HepG2 (cell line): Measurements from ENCODE around the gene ZNF763. TPM values are rescaled to one million over a fixed set of nuclear protein-coding genes. Genes with fewer than 3 reads are reported as not detected.

Experiments
- CENPT ChIP-seq: sonication (generic); formaldehyde crosslinking; IDR thresholded peaks from 2 replicates; pipeline ENCODE4 v1.8.0; 2022; ENCODE audit warnings: low read depth, mild to moderate bottlenecking, moderate library complexity, missing genetic modification reagents
- DMAP1 ChIP-seq: IDR thresholded peaks from 2 replicates; pipeline ENCODE4 v1.6.1; 2016
- HCFC1 ChIP-seq: fragments of 150-350 bp; IDR thresholded peaks from 2 replicates; pipeline ENCODE4 v1.6.1; 2014; ENCODE audit warnings: low read depth, low read length
- IRX3 ChIP-seq: sonication (generic); formaldehyde crosslinking; IDR thresholded peaks from 2 replicates; pipeline ENCODE4 v1.8.1; 2023; ENCODE audit warnings: mild to moderate bottlenecking, low read depth, missing genetic modification reagents, borderline replicate concordance
- POLR2G ChIP-seq: fragments of 200-400 bp; formaldehyde crosslinking; IDR thresholded peaks from 2 replicates; pipeline ENCODE4 v1.6.1; 2018; ENCODE audit warnings: mild to moderate bottlenecking, low read depth, low read length, moderate library complexity
- RARA ChIP-seq: IDR thresholded peaks from 2 replicates; pipeline ENCODE4 v1.6.1; 2016; ENCODE audit warnings: missing genetic modification reagents, missing compliant biosample characterization
- SNRNP70 ChIP-seq: fragments of 200-400 bp; formaldehyde crosslinking; IDR thresholded peaks from 2 replicates; pipeline ENCODE4 v1.6.1; 2017; ENCODE audit warnings: mild to moderate bottlenecking, low read depth, low read length, moderate library complexity
- SRF ChIP-seq: IDR thresholded peaks from 2 replicates; pipeline ENCODE4 v1.6.1; 2011; ENCODE audit warnings: mild to moderate bottlenecking, low read depth, low read length, moderate library complexity
- TEAD2 ChIP-seq: sonication (generic); formaldehyde crosslinking; IDR thresholded peaks from 2 replicates; pipeline ENCODE4 v1.9.0; 2021; ENCODE audit warnings: missing genetic modification reagents
- TOPORS ChIP-seq: sonication (generic); formaldehyde crosslinking; IDR thresholded peaks from 2 replicates; pipeline ENCODE4 v1.8.0; 2023; ENCODE audit warnings: mild to moderate bottlenecking, missing genetic modification reagents
- ZNF205 ChIP-seq: IDR thresholded peaks from 2 replicates; pipeline ENCODE4 v1.6.1; 2018; ENCODE audit warnings: missing biosample characterization, missing genetic modification reagents
- ZNF616 ChIP-seq: sonication (generic); formaldehyde crosslinking; IDR thresholded peaks from 2 replicates; pipeline ENCODE4 v1.5.0; 2020; ENCODE audit warnings: low read depth, mild to moderate bottlenecking, missing genetic modification reagents
- polyA plus RNA-seq, 8 experiments: library from polyadenylated mRNA; depleted of rRNA in 3 of 8; stranded (reverse) in 7 of 8; unstranded in 1 of 8; fragments of >200 nt; fragmentation: Illumina TruSeq in 4 of 8; extraction: Trizol in 4 of 8; gene quantifications; 2 replicates each; pipeline versions ENCODE4 v1.2.1 to v1.2.3, GENCODE V29; 2011 to 2016; ENCODE audit warnings: low read depth in 4 of 8, missing spikeins in 1 of 8, mixed read lengths in 1 of 8; ENCODE audit not compliant: insufficient read depth in 1 of 8
- total RNA-seq, 5 experiments: library from RNA; depleted of rRNA; stranded (reverse); fragments of >200 nt; fragmentation: Illumina TruSeq; extraction: Trizol; gene quantifications; 2 replicates each; pipeline ENCODE4 v1.2.3, GENCODE V29; 2016; ENCODE audit warnings: low read depth in 1 of 5
- TF ChIP-seq, protein P1 (sequence below): sonication (generic); formaldehyde crosslinking; IDR thresholded peaks from 2 replicates; pipeline ENCODE4 v1.5.1; 2020; ENCODE audit warnings: mild to moderate bottlenecking, missing genetic modification reagents, borderline replicate concordance
- TF ChIP-seq, protein P2 (sequence below): sonication (generic); formaldehyde crosslinking; IDR thresholded peaks from 2 replicates; pipeline ENCODE4 v1.8.0; 2022; ENCODE audit warnings: low read depth, missing genetic modification reagents
- TF ChIP-seq, protein P3 (sequence below): sonication (generic); formaldehyde crosslinking; conservative IDR thresholded peaks from 2 replicates; pipeline ENCODE4 v1.4.0; 2020; ENCODE audit warnings: missing genetic modification reagents

ZNF763 gene
- total and polyA plus RNA-seq, 2 of the 13 experiments (the other 11 are each of a cell fraction or from before 2014, with no cell fraction given), result 0.08 to 0.42 TPM

DNA sequence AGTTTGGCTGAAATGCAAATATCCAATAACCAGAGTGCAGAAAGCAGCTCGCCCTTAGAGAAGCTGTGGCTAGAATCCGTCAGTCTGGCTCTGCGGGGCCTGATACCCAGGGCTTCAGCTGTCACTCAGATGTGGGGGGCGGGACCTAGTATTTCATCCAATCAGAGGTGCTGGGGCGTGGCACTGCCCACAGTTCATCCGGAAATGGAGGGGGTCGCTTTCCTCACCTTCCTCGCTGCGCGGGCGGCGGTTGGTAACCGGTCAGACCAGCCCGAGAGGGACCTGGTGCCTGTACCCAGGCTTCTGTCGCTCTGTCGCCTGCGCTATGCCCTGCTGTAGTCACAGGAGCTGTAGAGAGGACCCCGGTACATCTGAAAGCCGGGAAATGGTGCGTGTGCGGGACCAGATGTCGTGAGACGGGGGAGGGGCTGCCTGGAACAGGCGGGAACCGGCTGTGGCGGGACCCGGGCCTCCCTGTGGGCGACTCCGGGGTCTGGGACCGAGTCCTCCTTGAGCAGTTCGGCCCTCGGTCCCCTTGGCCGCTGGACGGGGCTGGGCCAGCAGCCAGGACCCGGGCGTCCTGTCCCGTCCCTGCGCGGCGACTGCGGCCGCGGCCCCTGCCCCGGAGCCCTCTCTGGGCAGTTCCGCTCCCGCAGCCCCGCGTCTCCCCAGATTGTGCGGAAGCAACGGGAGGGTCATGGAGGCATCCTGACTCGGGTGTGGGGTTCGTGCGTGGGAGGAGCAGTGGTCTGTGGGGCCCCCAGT, 39.8 kb upstream of the ZNF763 start, which contains the start of gene ZNF700 (continued):
- TF ChIP-seq, protein P1, sequence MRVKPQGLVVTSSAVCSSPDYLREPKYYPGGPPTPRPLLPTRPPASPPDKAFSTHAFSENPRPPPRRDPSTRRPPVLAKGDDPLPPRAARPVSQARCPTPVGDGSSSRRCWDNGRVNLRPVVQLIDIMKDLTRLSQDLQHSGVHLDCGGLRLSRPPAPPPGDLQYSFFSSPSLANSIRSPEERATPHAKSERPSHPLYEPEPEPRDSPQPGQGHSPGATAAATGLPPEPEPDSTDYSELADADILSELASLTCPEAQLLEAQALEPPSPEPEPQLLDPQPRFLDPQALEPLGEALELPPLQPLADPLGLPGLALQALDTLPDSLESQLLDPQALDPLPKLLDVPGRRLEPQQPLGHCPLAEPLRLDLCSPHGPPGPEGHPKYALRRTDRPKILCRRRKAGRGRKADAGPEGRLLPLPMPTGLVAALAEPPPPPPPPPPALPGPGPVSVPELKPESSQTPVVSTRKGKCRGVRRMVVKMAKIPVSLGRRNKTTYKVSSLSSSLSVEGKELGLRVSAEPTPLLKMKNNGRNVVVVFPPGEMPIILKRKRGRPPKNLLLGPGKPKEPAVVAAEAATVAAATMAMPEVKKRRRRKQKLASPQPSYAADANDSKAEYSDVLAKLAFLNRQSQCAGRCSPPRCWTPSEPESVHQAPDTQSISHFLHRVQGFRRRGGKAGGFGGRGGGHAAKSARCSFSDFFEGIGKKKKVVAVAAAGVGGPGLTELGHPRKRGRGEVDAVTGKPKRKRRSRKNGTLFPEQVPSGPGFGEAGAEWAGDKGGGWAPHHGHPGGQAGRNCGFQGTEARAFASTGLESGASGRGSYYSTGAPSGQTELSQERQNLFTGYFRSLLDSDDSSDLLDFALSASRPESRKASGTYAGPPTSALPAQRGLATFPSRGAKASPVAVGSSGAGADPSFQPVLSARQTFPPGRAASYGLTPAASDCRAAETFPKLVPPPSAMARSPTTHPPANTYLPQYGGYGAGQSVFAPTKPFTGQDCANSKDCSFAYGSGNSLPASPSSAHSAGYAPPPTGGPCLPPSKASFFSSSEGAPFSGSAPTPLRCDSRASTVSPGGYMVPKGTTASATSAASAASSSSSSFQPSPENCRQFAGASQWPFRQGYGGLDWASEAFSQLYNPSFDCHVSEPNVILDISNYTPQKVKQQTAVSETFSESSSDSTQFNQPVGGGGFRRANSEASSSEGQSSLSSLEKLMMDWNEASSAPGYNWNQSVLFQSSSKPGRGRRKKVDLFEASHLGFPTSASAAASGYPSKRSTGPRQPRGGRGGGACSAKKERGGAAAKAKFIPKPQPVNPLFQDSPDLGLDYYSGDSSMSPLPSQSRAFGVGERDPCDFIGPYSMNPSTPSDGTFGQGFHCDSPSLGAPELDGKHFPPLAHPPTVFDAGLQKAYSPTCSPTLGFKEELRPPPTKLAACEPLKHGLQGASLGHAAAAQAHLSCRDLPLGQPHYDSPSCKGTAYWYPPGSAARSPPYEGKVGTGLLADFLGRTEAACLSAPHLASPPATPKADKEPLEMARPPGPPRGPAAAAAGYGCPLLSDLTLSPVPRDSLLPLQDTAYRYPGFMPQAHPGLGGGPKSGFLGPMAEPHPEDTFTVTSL, result no peak
- TF ChIP-seq ZNF616 (CRISPR knock-in tag) (no peak; the same call in 1 of the 2 replicates), ZNF205 (CRISPR knock-in tag) (no peak; the same call in 1 of the 2 replicates), HCFC1 (no peak), RARA (no peak; the same call in 1 of the 2 replicates), TEAD2 (0 out of 2 replicates have a peak, but pooled peaks have one; percentile 11), POLR2G (peak; percentile 96), CENPT (CRISPR knock-in tag) (no peak), SNRNP70 (no peak), IRX3 (CRISPR knock-in tag) (no peak), DMAP1 (CRISPR knock-in tag) (peak; percentile 80), SRF (no peak), TOPORS (CRISPR knock-in tag) (0 out of 2 replicates have a peak, but pooled peaks have one; percentile 49)
- TF ChIP-seq, protein P2, sequence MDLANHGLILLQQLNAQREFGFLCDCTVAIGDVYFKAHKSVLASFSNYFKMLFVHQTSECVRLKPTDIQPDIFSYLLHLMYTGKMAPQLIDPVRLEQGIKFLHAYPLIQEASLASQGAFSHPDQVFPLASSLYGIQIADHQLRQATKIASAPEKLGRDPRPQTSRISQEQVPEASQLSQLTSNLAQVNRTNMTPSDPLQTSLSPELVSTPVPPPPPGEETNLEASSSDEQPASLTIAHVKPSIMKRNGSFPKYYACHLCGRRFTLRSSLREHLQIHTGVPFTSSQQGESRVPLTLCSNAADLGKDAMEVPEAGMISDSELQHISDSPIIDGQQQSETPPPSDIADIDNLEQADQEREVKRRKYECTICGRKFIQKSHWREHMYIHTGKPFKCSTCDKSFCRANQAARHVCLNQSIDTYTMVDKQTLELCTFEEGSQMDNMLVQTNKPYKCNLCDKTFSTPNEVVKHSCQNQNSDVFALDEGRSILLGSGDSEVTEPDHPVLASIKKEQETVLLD (CRISPR knock-in tag), result no peak; the same call in 1 of the 2 replicates
- TF ChIP-seq, protein P3, sequence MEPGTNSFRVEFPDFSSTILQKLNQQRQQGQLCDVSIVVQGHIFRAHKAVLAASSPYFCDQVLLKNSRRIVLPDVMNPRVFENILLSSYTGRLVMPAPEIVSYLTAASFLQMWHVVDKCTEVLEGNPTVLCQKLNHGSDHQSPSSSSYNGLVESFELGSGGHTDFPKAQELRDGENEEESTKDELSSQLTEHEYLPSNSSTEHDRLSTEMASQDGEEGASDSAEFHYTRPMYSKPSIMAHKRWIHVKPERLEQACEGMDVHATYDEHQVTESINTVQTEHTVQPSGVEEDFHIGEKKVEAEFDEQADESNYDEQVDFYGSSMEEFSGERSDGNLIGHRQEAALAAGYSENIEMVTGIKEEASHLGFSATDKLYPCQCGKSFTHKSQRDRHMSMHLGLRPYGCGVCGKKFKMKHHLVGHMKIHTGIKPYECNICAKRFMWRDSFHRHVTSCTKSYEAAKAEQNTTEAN (CRISPR knock-in tag), result no peak
